NCI-H82 (cell line): ENCODE data around the gene TMEM229B.

Source experiments
- DNase-seq: peaks from one replicate; lab custom pipeline; 2025; lab: John Stamatoyannopoulos, UW

Gene TMEM229B

DNA sequence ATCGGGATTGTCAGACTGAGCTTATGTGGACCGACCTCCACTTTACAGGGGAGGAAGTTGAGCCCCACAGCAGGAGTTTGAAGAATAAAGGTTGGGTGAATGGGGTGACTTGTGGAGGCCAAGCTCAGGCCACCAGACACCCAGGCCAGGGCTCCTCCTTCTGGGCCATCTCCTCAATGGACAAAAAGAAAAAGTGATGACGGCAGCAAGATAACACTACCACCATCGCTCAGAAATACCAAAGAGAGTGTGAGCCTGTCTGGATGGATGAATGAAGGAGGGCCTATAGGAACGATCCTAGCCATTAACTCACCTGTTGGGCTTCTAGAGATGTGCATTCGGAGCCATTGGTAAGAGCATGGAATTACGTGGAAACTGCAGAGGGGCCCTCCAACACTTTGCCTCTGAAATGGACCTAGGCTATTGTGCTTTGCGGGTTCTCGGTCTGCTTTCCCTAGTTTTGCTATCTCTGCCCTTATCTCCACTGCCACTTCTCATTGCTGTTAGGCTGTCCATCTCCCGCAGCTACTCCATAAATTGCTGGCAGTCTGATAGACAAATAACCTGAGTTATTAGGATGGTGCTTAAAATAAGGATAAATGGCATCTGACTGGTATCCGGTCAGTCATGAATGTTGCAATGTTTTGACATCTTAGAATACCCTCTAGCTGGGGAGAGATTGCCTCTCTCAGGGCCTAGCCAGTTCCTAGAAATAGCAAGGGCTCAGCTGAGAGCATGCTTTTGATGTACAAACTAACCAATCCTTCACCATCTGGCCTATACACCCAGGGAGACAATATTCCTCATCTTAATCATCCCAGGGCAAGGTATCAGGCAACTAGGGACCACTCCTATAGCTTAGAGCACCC is 66.9 kb downstream of the TMEM229B start:
- DNase-seq, result no peak
